HepG2 (cell line): ENCODE data around the gene DAZAP1. TPM values are rescaled to one million over a fixed set of nuclear protein-coding genes. Genes with fewer than 3 reads are reported as not detected.
A peak's percentile ranks its signal among the peaks of the same experiment; 100 is the strongest.

Experiments
- EP300 ChIP-seq, 3 experiments: sonication (generic) in 1 of 3; formaldehyde crosslinking in 1 of 3; IDR thresholded peaks; 2 replicates each; pipeline versions ENCODE4 v1.5.1 to v1.6.1; 2011 to 2020; ENCODE audit warnings: low read depth in 2 of 3, low read length in 2 of 3, borderline replicate concordance in 1 of 3, improper control_type of control experiment in 1 of 3, mild to moderate bottlenecking in 1 of 3, missing genetic modification reagents in 1 of 3, moderate library complexity in 1 of 3
- HMG20B ChIP-seq: conservative IDR thresholded peaks from 2 replicates; pipeline ENCODE4 v1.6.1; 2016; ENCODE audit warnings: missing genetic modification reagents, missing compliant biosample characterization
- LCORL ChIP-seq, 2 experiments: fragments of 450-650 bp in 1 of 2; sonication (generic) in 1 of 2; formaldehyde crosslinking in 1 of 2; IDR thresholded peaks; 2 replicates each; pipeline versions ENCODE4 v1.5.0 to v1.6.1; 2017 to 2020; ENCODE audit warnings: antibody characterized with exemption in 1 of 2, missing genetic modification reagents in 1 of 2
- MIER3 ChIP-seq: IDR thresholded peaks from 2 replicates; pipeline ENCODE4 v1.6.1; 2016; ENCODE audit warnings: missing compliant biosample characterization, borderline replicate concordance
- RBM39 ChIP-seq: fragments of 200-400 bp; formaldehyde crosslinking; IDR thresholded peaks from one replicate; pipeline ENCODE4 v1.6.1; 2018; ENCODE audit warnings: antibody characterized with exemption, mild to moderate bottlenecking, low read depth, low read length; ENCODE audit not compliant: poor library complexity, severe bottlenecking
- ZNF484 ChIP-seq: sonication (generic); formaldehyde crosslinking; IDR thresholded peaks from 2 replicates; pipeline ENCODE4 v1.5.1; 2020; ENCODE audit warnings: mild to moderate bottlenecking, low read depth, missing genetic modification reagents, borderline replicate concordance
- polyA plus RNA-seq, 8 experiments: library from polyadenylated mRNA; depleted of rRNA in 3 of 8; stranded (reverse) in 7 of 8; unstranded in 1 of 8; fragments of >200 nt; fragmentation: Illumina TruSeq in 4 of 8; extraction: Trizol in 4 of 8; gene quantifications; 2 replicates each; pipeline versions ENCODE4 v1.2.1 to v1.2.3, GENCODE V29; 2011 to 2016; ENCODE audit warnings: low read depth in 4 of 8, missing spikeins in 1 of 8, mixed read lengths in 1 of 8; ENCODE audit not compliant: insufficient read depth in 1 of 8
- total RNA-seq, 5 experiments: library from RNA; depleted of rRNA; stranded (reverse); fragments of >200 nt; fragmentation: Illumina TruSeq; extraction: Trizol; gene quantifications; 2 replicates each; pipeline ENCODE4 v1.2.3, GENCODE V29; 2016; ENCODE audit warnings: low read depth in 1 of 5
- TF ChIP-seq, protein P1 (sequence below), 2 experiments: sonication (generic) in 1 of 2; formaldehyde crosslinking in 1 of 2; IDR thresholded peaks; 2 replicates each; pipeline versions ENCODE4 v1.6.1 to v1.9.0; 2014 to 2022; ENCODE audit warnings: antibody characterized with exemption in 1 of 2, borderline replicate concordance in 1 of 2, inconsistent platforms in 1 of 2, low read depth in 1 of 2, missing genetic modification reagents in 1 of 2
- TF ChIP-seq, protein P2 (sequence below): IDR thresholded peaks from 2 replicates; pipeline ENCODE4 v1.6.1; 2016; ENCODE audit warnings: control low read depth
- TF ChIP-seq, protein P3 (sequence below): sonication (generic); formaldehyde crosslinking; IDR thresholded peaks from 2 replicates; pipeline ENCODE4 v1.4.0; 2020; ENCODE audit warnings: missing genetic modification reagents, mild to moderate bottlenecking, borderline replicate concordance
- TF ChIP-seq, protein P4 (sequence below): sonication (generic); formaldehyde crosslinking; IDR thresholded peaks from 2 replicates; pipeline ENCODE4 v1.8.0; 2022; ENCODE audit warnings: mild to moderate bottlenecking, missing genetic modification reagents, moderate library complexity
- TF ChIP-seq, protein P5 (sequence below): sonication (generic); formaldehyde crosslinking; IDR thresholded peaks from 2 replicates; pipeline ENCODE4 v1.5.0; 2020; ENCODE audit warnings: mild to moderate bottlenecking, missing genetic modification reagents

DAZAP1 gene
- total and polyA plus RNA-seq, 2 of the 13 experiments (the other 11 are each of a cell fraction or from before 2014, with no cell fraction given) = 63.3 to 79.2 TPM

DNA sequence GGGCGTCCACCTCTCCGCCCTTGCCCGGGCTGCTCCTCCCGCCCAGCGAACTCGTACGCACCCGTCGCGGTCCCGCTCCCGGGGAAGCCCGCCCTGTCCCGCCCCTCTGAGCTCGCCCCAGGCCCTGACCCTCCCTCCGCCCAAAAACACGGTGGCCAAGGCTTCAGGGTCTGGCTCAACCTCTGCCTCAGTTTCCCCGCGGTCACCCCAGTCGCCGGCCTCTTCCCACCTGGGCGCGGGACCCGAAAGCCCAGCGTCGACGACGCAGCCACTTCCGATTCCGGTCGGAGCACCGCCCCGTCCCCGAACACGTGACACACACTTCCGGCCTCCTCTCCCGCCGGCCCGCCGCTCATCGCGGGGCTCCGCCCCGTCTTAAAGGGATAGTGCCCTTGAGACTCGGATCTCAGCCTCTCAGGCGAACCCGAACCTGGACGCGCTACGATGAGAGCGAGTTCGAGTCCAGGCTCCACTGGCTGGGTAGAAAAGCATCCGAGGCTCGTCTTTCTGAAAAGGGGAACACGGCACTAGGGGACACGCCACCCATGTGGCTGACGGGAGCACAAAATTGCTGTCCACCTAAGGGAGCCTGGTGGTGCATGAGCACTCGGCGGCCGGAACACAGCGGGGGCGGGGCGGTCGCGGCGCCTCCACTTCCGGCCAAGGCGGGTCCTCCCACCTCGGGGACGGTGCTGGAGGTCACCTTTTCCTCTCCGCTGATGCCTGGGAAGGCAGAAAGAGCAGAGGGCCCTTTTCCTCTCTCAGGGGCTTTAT is 71.7 kb downstream of the DAZAP1 start, which contains the start of gene C19orf25 (continued):
- TF ChIP-seq, protein P1, sequence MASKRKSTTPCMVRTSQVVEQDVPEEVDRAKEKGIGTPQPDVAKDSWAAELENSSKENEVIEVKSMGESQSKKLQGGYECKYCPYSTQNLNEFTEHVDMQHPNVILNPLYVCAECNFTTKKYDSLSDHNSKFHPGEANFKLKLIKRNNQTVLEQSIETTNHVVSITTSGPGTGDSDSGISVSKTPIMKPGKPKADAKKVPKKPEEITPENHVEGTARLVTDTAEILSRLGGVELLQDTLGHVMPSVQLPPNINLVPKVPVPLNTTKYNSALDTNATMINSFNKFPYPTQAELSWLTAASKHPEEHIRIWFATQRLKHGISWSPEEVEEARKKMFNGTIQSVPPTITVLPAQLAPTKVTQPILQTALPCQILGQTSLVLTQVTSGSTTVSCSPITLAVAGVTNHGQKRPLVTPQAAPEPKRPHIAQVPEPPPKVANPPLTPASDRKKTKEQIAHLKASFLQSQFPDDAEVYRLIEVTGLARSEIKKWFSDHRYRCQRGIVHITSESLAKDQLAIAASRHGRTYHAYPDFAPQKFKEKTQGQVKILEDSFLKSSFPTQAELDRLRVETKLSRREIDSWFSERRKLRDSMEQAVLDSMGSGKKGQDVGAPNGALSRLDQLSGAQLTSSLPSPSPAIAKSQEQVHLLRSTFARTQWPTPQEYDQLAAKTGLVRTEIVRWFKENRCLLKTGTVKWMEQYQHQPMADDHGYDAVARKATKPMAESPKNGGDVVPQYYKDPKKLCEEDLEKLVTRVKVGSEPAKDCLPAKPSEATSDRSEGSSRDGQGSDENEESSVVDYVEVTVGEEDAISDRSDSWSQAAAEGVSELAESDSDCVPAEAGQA (IDR thresholded peaks at IDR 0.05; ENCODE audit: low read depth) = peak; percentile 55; the same call in 1 of the 2 replicates
- TF ChIP-seq, protein P1 (CRISPR knock-in tag; IDR thresholded peaks at IDR 0.05; ENCODE audit: borderline replicate concordance) = no peak
- no peak for TF ChIP-seq LCORL (IDR thresholded peaks at IDR 0.05)
- peak; percentile 85 for TF ChIP-seq LCORL (CRISPR knock-in tag; IDR thresholded peaks at IDR 0.05)
- TF ChIP-seq RBM39 = peak; percentile 82
- TF ChIP-seq ZNF484 (CRISPR knock-in tag) = no peak
- TF ChIP-seq, protein P2, sequence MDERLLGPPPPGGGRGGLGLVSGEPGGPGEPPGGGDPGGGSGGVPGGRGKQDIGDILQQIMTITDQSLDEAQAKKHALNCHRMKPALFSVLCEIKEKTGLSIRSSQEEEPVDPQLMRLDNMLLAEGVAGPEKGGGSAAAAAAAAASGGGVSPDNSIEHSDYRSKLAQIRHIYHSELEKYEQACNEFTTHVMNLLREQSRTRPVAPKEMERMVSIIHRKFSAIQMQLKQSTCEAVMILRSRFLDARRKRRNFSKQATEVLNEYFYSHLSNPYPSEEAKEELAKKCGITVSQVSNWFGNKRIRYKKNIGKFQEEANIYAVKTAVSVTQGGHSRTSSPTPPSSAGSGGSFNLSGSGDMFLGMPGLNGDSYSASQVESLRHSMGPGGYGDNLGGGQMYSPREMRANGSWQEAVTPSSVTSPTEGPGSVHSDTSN = peak; percentile 74
- TF ChIP-seq, protein P3, sequence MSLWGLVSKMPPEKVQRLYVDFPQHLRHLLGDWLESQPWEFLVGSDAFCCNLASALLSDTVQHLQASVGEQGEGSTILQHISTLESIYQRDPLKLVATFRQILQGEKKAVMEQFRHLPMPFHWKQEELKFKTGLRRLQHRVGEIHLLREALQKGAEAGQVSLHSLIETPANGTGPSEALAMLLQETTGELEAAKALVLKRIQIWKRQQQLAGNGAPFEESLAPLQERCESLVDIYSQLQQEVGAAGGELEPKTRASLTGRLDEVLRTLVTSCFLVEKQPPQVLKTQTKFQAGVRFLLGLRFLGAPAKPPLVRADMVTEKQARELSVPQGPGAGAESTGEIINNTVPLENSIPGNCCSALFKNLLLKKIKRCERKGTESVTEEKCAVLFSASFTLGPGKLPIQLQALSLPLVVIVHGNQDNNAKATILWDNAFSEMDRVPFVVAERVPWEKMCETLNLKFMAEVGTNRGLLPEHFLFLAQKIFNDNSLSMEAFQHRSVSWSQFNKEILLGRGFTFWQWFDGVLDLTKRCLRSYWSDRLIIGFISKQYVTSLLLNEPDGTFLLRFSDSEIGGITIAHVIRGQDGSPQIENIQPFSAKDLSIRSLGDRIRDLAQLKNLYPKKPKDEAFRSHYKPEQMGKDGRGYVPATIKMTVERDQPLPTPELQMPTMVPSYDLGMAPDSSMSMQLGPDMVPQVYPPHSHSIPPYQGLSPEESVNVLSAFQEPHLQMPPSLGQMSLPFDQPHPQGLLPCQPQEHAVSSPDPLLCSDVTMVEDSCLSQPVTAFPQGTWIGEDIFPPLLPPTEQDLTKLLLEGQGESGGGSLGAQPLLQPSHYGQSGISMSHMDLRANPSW (CRISPR knock-in tag) = 0 out of 2 replicates have a peak, but pooled peaks have one; percentile 27
- TF ChIP-seq, protein P4, sequence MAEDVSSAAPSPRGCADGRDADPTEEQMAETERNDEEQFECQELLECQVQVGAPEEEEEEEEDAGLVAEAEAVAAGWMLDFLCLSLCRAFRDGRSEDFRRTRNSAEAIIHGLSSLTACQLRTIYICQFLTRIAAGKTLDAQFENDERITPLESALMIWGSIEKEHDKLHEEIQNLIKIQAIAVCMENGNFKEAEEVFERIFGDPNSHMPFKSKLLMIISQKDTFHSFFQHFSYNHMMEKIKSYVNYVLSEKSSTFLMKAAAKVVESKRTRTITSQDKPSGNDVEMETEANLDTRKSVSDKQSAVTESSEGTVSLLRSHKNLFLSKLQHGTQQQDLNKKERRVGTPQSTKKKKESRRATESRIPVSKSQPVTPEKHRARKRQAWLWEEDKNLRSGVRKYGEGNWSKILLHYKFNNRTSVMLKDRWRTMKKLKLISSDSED (CRISPR knock-in tag) = no peak
- peak; percentile 70; the same call in 1 of the 2 replicates for TF ChIP-seq MIER3
- TF ChIP-seq EP300 (IDR thresholded peaks at IDR 0.05; ENCODE audit: low read depth in 2 of 2, low read length in 2 of 2) = no peak
- TF ChIP-seq EP300 (CRISPR knock-in tag; IDR thresholded peaks at IDR 0.05; ENCODE audit: borderline replicate concordance) = no peak
- TF ChIP-seq, protein P5, sequence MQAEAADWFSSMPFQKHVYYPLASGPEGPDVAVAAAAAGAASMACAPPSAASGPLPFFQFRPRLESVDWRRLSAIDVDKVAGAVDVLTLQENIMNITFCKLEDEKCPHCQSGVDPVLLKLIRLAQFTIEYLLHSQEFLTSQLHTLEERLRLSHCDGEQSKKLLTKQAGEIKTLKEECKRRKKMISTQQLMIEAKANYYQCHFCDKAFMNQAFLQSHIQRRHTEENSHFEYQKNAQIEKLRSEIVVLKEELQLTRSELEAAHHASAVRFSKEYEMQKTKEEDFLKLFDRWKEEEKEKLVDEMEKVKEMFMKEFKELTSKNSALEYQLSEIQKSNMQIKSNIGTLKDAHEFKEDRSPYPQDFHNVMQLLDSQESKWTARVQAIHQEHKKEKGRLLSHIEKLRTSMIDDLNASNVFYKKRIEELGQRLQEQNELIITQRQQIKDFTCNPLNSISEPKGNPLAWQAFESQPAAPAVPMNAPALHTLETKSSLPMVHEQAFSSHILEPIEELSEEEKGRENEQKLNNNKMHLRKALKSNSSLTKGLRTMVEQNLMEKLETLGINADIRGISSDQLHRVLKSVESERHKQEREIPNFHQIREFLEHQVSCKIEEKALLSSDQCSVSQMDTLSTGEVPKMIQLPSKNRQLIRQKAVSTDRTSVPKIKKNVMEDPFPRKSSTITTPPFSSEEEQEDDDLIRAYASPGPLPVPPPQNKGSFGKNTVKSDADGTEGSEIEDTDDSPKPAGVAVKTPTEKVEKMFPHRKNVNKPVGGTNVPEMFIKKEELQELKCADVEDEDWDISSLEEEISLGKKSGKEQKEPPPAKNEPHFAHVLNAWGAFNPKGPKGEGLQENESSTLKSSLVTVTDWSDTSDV (CRISPR knock-in tag) = no peak
- 0 out of 2 replicates have a peak, but pooled peaks have one; percentile 10 for TF ChIP-seq HMG20B (CRISPR knock-in tag)
